RCC 7860 (cell line): ENCODE measurements around the gene FAM219B.
A peak's percentile ranks its signal among the peaks of the same experiment; 100 is the strongest.
"Not testable (repeated sequence)": the region's sequence is repeated elsewhere in the genome, so short reads cannot be mapped to it uniquely, and the experiment has no call there.

Experiments
- DNase-seq: peaks from one replicate; pipeline ENCODE4 v3.0.0-alpha.2; 2015; ENCODE audit warnings: low spot score
- FAIRE-seq: peaks from 2 replicates; lab custom pipeline; 2012; peaks lifted over from hg19 to GRCh38; lab: Jason Lieb, UNC

FAM219B gene

GRCh38 chr15:74904190-74904805 lies 2.4 kb downstream of the FAM219B start:
- DNase-seq, result no peak
- FAIRE-seq, result no peak

GRCh38 chr15:74903676-74904075 lies 3.0 kb downstream of the FAM219B start:
- FAIRE-seq (no peak), DNase-seq (no peak)

- DNase-seq (no peak), FAIRE-seq (no peak)
These were observed 4.2 kb downstream of the FAM219B start for GRCh38 chr15:74902295-74903075.

GRCh38 chr15:74901612-74902063 lies 5.0 kb downstream of the FAM219B start:
- peak; percentile 31 for DNase-seq
- no peak for FAIRE-seq

GRCh38 chr15:74897300-74897701 lies 9.3 kb downstream of the FAM219B start:
- DNase-seq (no peak), FAIRE-seq (no peak)

GRCh38 chr15:74896316-74896715 lies 10.3 kb downstream of the FAM219B start:
- DNase-seq (no peak), FAIRE-seq (no peak)

GRCh38 chr15:74895830-74896229 lies 10.8 kb downstream of the FAM219B start:
- FAIRE-seq (no peak), DNase-seq (no peak)

- not testable (repeated sequence) for DNase-seq, FAIRE-seq
These were observed 12.3 kb downstream of the FAM219B start for GRCh38 chr15:74894383-74894782.

- DNase-seq (no peak), FAIRE-seq (no peak)
These were observed 13.0 kb downstream of the FAM219B start for GRCh38 chr15:74893627-74894026.

- FAIRE-seq (no peak), DNase-seq (no peak)
These were observed 13.7 kb downstream of the FAM219B start for GRCh38 chr15:74892931-74893330.

GRCh38 chr15:74892313-74892712 lies 14.3 kb downstream of the FAM219B start:
- no peak for DNase-seq
- FAIRE-seq, result no peak

GRCh38 chr15:74891469-74891868 lies 15.2 kb downstream of the FAM219B start:
- FAIRE-seq (no peak), DNase-seq (no peak)

- FAIRE-seq, result no peak
- DNase-seq, result no peak
These were observed 16.0 kb downstream of the FAM219B start for GRCh38 chr15:74890665-74890960.

- no peak for FAIRE-seq
- peak; percentile 41 for DNase-seq
These were observed 16.6 kb downstream of the FAM219B start, which contains the start of gene MPI for GRCh38 chr15:74889883-74890664. Gene MPI (plus strand): TSS chr15:74890042. CDS start chr15:74890074, 32 bp downstream.

- no peak for DNase-seq
- FAIRE-seq, result no peak
These were observed 17.2 kb downstream of the FAM219B start for GRCh38 chr15:74889390-74889882.

GRCh38 chr15:74888716-74889115 lies 17.9 kb downstream of the FAM219B start:
- DNase-seq (no peak), FAIRE-seq (no peak)

- DNase-seq, FAIRE-seq: not testable (repeated sequence)
These were observed 19.0 kb downstream of the FAM219B start for GRCh38 chr15:74887537-74888193.

- FAIRE-seq, result no peak
These were observed 21.2 kb downstream of the FAM219B start for GRCh38 chr15:74885461-74885860.

GRCh38 chr15:74884428-74885223 lies 22.0 kb downstream of the FAM219B start:
- DNase-seq (no peak), FAIRE-seq (no peak)

More at GRCh38 chr15:74885461-74885860, 21.2 kb downstream of the FAM219B start:
- no peak for DNase-seq

- FAIRE-seq (no peak), DNase-seq (no peak)
These were observed 24.1 kb downstream of the FAM219B start for GRCh38 chr15:74882528-74882927.
